Thyroid gland (tissue), 4 donors: ENCODE data around the gene TEX30. TPM values are rescaled to one million over a fixed set of nuclear protein-coding genes. Genes with fewer than 3 reads are reported as not detected.

Experiments used
- DNase-seq, 2 donors: peaks; one replicate each; pipeline ENCODE4 v3.0.0-alpha.2; 2019
- H3K27ac ChIP-seq, 3 donors: fragments of 200-600 bp; sonication (generic); 1 replicate in 2 of 3; 2 replicates in 1 of 3; pipeline ENCODE4 v1.5.1; 2016 to 2019; ENCODE audit warnings: mild to moderate bottlenecking in 1 of 3, moderate library complexity in 1 of 3
- H3K27me3 ChIP-seq: fragments of 200-600 bp; sonication (generic); one replicate; pipeline ENCODE4 v1.5.1; 2019
- H3K36me3 ChIP-seq, 2 donors: fragments of 200-600 bp; sonication (generic); one replicate each; pipeline ENCODE4 v1.5.1; 2016 to 2019
- H3K4me1 ChIP-seq, 2 donors: fragments of 200-600 bp; sonication (generic); one replicate each; pipeline ENCODE4 v1.5.1; 2017 to 2019
- H3K4me3 ChIP-seq, 3 donors: fragments of 200-600 bp; sonication (generic); replicated peaks in 1 of 3; 1 replicate in 2 of 3; 2 replicates in 1 of 3; pipeline ENCODE4 v1.5.1; 2016; ENCODE audit warnings: mild to moderate bottlenecking in 1 of 3
- H3K9me3 ChIP-seq: fragments of 200-600 bp; sonication (generic); one replicate; pipeline ENCODE4 v1.5.1; 2017
- POLR2A ChIP-seq, 2 donors: fragments of 450-650 bp; IDR thresholded peaks; one replicate each; pipeline ENCODE4 v1.6.1; 2017; ENCODE audit warnings: antibody characterized with exemption in 2 of 2, mild to moderate bottlenecking in 2 of 2, moderate library complexity in 1 of 2
- WGBS, 2 donors: methylation state at CpG; one replicate each; pipeline ENCODE4 v1.1.5; 2017; 5-methylcytosine and 5-hydroxymethylcytosine counted together
- intact Hi-C: fragments of 100-400 bp; cut with DNase I; formaldehyde crosslinking; loops from one replicate; pipeline ENCODE4 v1.15.1; 2023
- total RNA-seq, 4 donors: library from RNA; depleted of rRNA; stranded (reverse); fragments of >200 nt; gene quantifications; one replicate each; pipeline ENCODE4 v1.2.3, GENCODE V29; 2016
- TF ChIP-seq, protein P1 (sequence below), 6 experiments: fragments of 200-600 bp in 3 of 6; fragments of 450-650 bp in 3 of 6; sonication (generic) in 3 of 6; IDR thresholded peaks; one replicate each; pipeline ENCODE4 v1.5.1; 2016 to 2019; ENCODE audit warnings: antibody characterized with exemption in 6 of 6, mild to moderate bottlenecking in 2 of 6, inconsistent platforms in 1 of 6, moderate library complexity in 1 of 6

Gene TEX30
- total RNA-seq, 4 donors from 2014 or later: 5.8 to 17.7 (median 8.9) TPM

DNA sequence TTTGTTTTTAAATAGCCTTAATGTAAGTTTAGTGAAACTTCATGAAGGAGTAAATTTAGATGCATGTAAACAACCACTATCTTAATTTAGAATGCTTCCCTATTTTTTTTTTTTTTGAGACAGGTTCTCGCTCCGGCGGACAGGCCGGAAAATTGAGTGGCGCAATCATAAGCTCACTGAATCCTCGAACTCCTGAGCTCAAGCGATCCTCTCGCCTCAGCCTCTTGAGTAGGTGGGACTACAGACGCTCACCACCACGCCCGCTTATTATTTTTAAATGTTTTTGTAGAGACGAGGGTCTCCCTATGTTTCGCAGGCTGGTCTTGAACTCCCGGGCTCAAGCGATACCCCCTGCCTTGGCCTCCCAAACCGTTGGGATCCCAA is 1.6 kb downstream of the TEX30 start:
- intact Hi-C loops: no loop called here
- TF ChIP-seq, protein P1, sequence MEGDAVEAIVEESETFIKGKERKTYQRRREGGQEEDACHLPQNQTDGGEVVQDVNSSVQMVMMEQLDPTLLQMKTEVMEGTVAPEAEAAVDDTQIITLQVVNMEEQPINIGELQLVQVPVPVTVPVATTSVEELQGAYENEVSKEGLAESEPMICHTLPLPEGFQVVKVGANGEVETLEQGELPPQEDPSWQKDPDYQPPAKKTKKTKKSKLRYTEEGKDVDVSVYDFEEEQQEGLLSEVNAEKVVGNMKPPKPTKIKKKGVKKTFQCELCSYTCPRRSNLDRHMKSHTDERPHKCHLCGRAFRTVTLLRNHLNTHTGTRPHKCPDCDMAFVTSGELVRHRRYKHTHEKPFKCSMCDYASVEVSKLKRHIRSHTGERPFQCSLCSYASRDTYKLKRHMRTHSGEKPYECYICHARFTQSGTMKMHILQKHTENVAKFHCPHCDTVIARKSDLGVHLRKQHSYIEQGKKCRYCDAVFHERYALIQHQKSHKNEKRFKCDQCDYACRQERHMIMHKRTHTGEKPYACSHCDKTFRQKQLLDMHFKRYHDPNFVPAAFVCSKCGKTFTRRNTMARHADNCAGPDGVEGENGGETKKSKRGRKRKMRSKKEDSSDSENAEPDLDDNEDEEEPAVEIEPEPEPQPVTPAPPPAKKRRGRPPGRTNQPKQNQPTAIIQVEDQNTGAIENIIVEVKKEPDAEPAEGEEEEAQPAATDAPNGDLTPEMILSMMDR (IDR thresholded peaks at IDR 0.05): no peak
- no peak for TF ChIP-seq POLR2A (IDR thresholded peaks at IDR 0.05)
- 96% methylated on average over 16 of the region's 16 CpGs for WGBS, 2 donors

DNA sequence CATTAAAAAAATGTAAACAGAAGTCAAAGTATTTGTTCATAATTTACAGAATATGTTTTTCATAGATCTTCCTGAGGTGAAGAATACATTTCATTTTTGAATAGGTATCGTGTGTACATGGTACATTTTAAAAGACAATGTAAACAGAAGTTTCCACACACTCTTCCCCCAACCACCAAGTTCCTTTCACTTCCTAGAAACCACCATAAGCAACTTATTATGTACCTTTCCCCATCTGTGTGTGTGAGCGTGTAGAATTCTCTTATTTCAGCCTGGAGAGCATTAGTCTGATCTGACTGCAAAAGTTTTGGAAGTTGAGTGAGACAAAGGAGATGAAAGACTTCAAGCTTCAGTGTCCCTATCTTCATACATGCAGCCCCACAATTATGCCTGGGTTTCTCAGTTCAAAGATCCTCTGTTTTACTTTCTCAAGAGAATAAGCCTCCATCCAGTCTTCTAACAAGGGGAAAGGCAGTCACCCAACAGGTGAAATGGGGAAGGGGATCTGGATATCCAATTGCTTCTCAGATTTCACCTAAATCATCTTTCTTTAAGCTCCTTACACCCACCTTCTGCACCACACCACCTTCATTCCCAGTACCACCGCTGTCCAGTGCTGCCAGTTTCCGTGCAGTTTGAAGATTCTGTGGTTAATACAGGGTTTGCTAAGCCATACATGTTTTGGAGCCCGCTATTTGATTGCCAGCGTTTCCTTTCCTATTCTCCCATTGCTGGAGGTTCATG is 2.1 kb downstream of the TEX30 start:
- Histone ChIP-seq H3K9me3 (no peaks in the 10 kb centered on the region), H3K4me3 (no peak overlapping the region), H3K4me1 (peaks cover 0 to 10% of the 10 kb centered on the region in 2 donors), H3K27ac (no peak overlapping the region), H3K36me3 (peaks cover 0 to 2% of the 10 kb centered on the region in 2 donors), H3K27me3 (no peaks in the 10 kb centered on the region)
- WGBS, 2 donors: 93 to 95% methylated on average over 6 of the region's 6 CpGs
- no peak for DNase-seq
- intact Hi-C loops: no loop called here
- TF ChIP-seq POLR2A (IDR thresholded peaks at IDR 0.05): no peak
- TF ChIP-seq, protein P1 (IDR thresholded peaks at IDR 0.05): no peak

More for the DNA sequence above, 1.6 kb downstream of the TEX30 start:
- Histone ChIP-seq H3K36me3 (no peaks in the 10 kb centered on the region), H3K27me3 (no peaks in the 10 kb centered on the region), H3K9me3 (no peaks in the 10 kb centered on the region), H3K4me3 (no peak overlapping the region), H3K27ac (no peak overlapping the region), H3K4me1 (peaks cover 0 to 10% of the 10 kb centered on the region in 2 donors)
- DNase-seq: no peak

DNA sequence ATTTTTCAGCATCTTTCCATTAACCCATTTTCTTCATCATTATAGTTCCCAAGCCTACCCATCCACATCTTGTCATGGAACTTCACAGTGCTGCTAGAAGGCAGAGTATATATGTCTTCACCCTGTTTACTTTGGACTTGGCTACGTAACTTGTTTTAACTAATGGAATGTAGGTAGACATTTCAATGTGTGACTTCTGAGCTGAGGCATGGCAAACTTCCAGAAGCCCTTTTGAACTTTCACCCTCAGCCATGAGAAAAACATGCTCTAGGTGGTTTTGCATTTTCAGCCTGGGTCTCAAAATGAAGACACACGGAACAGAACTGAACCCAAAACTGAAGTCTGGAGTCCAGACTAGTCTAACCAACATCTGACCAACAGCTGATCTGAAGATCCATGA is 3.2 kb downstream of the TEX30 start:
- WGBS, 2 donors: 90 to 94% methylated on average over 2 of the region's 2 CpGs
- H3K9me3 ChIP-seq: no peaks in the 10 kb centered on the region
- no peak overlapping the region for H3K27ac ChIP-seq
- no peak for TF ChIP-seq POLR2A (IDR thresholded peaks at IDR 0.05)
- TF ChIP-seq, protein P1 (IDR thresholded peaks at IDR 0.05): no peak
- no peak for DNase-seq
- peaks cover 0 to 10% of the 10 kb centered on the region in 2 donors for H3K4me1 ChIP-seq
- H3K4me3 ChIP-seq: no peak overlapping the region
- no peaks in the 10 kb centered on the region for H3K27me3 ChIP-seq
- intact Hi-C loops: no loop called here
- H3K36me3 ChIP-seq: peaks cover 0 to 4% of the 10 kb centered on the region in 2 donors

DNA sequence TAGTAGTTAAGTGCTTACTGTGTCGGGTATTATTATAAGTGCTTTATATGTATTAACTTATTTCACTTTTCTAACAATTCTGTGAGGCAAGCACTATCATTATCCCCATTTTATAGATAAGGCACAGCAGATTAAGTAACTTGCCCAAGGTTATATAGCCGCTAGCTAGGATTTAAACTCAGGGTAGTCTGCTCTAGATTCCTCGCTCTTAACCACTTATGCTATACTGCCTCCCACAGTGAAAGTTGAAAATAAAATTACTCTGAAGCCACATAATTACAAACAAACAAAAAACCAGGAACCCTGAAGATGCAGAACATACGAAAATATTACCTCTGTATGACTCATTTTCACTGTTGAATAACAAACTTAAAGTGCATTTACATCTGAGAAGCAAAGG is 3.9 kb downstream of the TEX30 start:
- Histone ChIP-seq H3K4me1 (peaks cover 0 to 10% of the 10 kb centered on the region in 2 donors), H3K36me3 (peaks cover 0 to 4% of the 10 kb centered on the region in 2 donors), H3K27ac (no peak overlapping the region), H3K27me3 (no peaks in the 10 kb centered on the region), H3K4me3 (no peak overlapping the region), H3K9me3 (no peaks in the 10 kb centered on the region)
- WGBS, 2 donors: 85 to 92% methylated on average over 4 of the region's 4 CpGs
- DNase-seq: no peak
- intact Hi-C loops: no loop called here
- no peak for TF ChIP-seq POLR2A (IDR thresholded peaks at IDR 0.05)
- TF ChIP-seq, protein P1 (IDR thresholded peaks at IDR 0.05): no peak

DNA sequence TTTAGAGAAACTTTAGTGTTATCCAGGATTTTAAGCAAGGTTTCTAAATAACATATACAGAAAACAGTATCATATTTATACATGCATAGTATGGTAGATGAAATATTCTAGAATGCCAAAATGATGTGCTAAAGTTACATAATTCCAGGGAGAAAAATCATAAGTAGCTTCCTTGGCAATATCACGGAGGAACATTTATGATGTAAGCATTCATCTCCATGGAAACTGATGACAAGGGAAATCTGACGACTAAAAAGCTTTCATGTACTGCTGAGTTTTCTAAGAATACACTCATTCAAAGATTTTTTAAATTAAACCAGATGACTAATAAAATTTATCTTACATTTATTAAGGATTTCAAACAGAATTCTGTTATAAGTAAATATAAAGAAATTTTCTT is 4.7 kb downstream of the TEX30 start:
- no peak overlapping the region for H3K27ac ChIP-seq
- peaks cover 0 to 4% of the 10 kb centered on the region in 2 donors for H3K36me3 ChIP-seq
- peaks cover 0 to 6% of the 10 kb centered on the region in 2 donors for H3K4me1 ChIP-seq
- WGBS, 2 donors: 79 to 81% methylated on average over 2 of the region's 2 CpGs
- H3K27me3 ChIP-seq: no peaks in the 10 kb centered on the region
- H3K4me3 ChIP-seq: no peak overlapping the region
- H3K9me3 ChIP-seq: no peaks in the 10 kb centered on the region
- no peak for DNase-seq
- no peak for TF ChIP-seq POLR2A (IDR thresholded peaks at IDR 0.05)
- intact Hi-C loops: no loop called here
